HG02798 (cell line): ENCODE results near the gene SLC26A4.

ENCODE experiments used
- ATAC-seq: cut with Tn5 transposase; IDR thresholded peaks from one replicate; pipeline ENCODE4 v1.9.1; 2021; ENCODE audit warnings: mild to moderate bottlenecking; ENCODE audit not compliant: unreplicated experiment, poor library complexity

The SLC26A4 gene

DNA sequence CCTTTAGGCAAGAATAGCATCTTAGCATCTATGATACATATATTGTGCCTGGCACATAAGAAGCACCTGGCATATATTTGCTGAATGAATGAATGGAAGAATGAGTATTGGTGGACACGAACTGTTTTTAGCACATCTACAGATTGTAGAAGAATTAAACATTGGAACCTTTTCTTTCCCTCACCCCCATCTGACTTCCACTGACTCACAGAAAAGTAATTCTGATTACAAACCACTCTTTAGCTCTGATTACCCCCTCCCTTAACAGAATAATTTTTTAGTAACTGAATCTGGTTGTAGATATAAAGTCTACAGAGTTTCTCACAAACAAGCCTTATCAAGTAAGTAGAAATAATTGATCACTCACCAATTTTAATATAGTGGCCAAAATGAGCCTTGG lies 31.9 kb downstream of the SLC26A4 start:
- no peak for ATAC-seq

DNA sequence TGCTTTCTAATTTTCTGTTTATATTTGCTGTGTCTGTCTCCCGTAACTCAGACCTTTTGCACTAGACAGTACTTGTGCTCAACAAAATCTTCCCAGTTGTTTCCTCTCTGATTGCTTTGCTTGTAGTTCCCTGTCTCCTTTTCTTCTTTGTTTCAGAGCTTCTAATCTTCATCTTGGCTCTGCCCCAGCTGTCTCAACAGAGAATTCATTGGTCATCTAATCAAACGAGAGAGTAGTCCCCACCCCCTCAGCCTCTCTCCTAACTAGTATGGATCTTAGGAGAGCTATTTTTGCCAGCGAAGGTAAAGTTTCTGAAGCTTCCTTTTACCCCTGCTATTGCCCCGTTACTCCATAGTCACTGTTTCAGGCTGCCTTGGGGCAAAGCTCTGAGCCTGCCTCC lies 32.8 kb downstream of the SLC26A4 start:
- ATAC-seq: no peak

DNA sequence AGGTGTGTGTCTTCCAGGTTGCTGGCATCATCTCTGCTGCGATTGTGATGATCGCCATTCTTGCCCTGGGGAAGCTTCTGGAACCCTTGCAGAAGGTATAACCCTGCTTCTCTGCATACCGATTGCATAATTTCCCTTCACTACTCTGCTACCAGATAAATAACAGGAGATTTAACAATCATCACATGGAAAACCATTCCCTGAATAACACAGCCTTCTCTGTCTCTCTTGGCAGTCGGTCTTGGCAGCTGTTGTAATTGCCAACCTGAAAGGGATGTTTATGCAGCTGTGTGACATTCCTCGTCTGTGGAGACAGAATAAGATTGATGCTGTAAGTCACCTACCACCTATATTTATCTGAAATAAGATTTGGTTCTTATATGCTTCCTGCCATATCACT lies 33.8 kb downstream of the SLC26A4 start:
- ATAC-seq: no peak

DNA sequence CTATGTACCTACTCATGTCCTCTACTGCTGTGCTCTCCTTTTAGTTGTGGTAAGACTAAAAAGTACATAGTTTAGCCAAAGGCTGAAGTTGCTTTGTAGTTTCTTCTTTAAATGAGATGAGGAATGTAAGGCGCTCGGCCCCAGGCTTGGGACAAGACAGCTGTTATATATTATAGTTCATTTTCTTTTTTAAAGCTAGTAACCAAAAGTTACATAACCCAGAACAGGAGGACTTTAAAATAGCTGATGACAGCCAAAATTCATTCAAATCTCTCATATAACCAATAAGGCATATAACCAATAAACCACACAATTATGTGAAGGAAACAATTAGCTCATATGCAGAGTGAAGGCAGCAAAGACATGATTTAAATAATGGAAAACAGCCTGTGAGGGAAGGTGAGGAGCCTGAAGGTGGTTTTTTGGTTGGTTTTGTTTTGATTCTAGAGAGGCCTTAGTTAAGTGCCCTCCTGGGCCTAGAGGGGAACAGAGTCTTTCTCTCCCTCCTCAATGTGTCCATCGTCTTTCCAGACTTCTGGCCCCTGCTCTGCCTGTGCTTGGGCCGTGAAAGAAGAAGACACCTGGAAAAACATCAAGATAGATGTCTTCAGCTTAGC lies 35.8 kb downstream of the SLC26A4 start:
- ATAC-seq: no peak

DNA sequence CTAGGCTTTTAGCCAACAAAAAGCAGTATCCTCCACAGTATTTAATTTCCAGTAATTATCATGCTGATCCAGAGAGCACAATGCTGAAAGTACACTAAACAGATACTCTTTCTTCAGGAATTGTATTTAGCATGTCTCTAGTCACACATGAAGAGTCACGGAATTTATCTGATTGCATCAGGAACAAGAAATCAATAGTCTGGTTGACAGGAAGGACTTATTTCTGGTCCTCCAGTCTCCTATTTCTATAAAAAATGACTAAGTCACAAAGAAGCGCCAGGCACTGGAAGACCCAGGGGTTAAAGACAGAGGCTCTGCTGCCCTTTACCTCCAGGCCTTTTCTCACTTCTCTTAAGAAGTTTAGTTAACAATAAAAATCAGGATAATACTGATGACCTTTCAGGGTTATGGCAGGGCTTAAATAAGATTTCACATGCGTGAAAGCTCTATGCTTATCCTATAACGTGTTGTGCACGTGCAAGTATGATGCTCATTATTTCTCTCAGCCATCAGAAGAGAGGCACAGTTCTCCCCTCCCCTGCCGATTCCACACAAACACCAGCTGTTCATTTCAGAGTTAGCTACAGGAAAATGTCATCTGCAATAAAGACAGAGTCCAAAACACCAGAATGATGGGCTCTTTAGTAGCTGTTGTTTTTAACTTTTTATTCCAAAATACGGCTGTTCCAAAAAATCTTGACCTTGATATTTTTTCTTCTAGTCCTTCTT lies 36.9 kb downstream of the SLC26A4 start:
- ATAC-seq: no peak

DNA sequence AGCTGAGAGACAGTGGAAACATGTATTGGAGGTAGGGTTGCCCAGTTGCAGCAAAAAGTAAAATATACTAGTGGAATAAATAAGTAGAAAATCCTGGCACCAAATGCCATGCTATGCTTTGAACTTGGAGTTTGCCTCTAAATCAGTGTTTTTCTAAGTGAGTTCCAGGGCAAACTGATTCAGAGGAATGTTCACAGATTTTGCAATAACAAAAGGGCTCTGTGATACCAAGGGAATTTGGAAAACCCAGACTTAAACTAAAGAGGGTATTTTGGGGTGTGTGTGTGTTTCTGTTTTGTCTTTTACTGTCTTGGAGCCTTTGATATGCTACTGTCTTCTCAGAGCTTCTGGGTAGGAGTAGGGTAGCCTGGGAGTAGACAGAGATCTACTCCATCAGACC lies 39.9 kb downstream of the SLC26A4 start:
- no peak for ATAC-seq

DNA sequence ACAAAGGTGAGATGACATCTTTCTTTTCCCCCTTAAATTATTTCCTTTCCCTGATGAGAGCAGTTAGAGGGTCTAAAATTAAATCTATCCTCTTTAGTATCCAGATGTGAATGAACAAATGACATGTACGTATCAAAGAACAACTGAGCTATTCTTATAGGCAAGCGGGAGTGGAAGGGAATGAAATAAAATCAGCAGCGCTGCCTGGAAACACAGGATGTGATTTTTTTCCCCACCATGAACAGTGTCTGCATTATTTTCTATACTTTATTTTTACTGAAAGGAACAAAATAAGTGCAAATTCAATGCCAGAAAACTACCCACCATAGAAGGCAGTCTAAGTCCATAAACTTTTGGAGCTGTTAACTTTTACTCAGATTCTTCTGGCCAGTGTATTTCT lies 40.6 kb downstream of the SLC26A4 start:
- no peak for ATAC-seq

DNA sequence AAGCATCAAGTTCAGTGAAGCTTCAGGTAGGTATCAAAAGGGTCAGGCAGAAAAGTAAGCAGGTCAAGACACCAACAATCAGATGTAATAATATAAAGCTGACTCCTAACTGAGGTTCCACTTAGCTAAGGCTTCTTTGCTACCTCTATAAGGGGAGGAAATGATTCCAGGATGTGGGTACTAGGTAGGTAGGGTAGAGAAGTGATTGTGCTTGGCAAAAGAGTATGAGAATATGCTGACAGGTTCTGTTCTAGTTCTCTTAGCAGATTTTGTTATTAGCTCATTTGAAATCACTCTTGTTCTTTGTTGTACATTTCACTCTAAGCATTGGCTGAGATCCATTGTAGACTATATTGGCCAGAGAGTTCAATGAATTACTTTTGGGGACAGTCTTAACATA lies 42.6 kb downstream of the SLC26A4 start:
- ATAC-seq: no peak

DNA sequence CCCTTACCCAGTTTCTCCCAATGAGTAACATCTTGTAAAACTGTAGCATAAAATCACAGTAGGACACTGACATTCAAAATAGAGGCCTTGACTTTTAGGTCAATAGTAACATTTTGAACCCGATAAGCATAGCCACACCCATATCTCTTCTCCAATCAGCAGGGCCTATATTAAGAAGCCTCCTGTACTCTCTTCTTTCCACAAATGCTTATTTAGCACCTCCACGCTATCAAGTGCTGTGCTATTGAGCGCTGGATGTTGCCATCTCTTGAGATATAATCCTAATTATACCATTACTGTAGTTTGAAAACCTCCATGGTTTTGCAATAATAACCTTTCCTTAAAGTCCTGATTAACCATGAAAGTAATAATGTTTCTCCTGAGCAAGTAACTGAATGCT lies 43.2 kb downstream of the SLC26A4 start:
- no peak for ATAC-seq

DNA sequence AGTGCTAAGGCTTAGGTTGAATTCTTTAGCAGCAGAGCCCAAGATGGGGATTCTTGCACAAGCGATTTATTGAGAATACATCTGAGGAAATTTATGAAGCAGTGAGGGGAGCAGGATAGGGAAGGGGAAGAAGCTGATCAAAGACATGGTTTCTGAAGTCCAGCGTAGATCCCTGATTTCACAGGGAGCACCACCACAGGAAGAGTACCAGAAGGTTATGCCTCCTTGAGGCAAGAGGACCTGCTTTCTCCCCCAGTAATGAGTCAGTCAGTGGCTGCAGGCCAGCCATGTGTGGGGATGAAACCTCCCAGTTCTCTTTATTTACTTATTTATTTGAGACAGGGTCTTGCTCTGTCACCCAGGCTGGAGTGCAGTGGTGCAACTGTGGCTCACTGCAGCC lies 48.3 kb downstream of the SLC26A4 start:
- no peak for ATAC-seq

DNA sequence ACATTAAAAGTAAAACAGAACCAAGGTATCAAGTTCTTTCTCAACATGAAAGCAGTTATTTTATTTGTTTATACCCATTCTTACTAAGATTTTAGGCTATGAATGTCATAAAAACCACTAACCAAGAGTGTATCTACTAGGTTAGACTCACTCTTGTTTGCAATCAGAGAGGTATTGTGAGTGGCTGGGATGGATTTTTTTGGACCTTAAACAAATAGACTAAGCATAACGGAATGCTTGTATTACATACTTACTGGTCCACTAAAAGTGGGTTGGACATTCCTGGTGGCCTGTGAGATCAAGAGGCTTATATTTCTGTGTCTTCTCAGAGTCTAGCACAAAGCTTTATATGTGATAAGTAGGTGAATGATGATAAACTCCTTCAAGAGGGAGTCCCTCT lies 50.7 kb downstream of the SLC26A4 start:
- ATAC-seq: no peak

DNA sequence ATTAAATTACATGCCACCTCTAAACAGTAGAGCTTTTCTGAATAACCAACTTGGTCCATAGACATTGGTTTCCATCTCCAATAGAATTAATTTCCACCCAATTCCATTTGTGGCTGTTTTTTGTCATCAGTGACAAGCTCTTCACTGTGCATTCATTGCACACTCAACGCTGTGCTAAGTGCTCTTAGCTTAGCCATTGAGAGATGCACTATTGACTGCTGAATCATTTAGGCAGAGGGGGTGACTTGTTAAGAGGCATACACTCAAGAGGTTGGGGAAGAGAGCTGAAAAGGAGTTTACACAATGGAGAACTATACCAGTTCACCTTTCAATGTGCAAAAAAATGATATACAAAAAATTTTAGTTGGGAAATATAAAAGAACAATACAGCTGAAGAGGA lies 51.4 kb downstream of the SLC26A4 start:
- ATAC-seq: no peak

DNA sequence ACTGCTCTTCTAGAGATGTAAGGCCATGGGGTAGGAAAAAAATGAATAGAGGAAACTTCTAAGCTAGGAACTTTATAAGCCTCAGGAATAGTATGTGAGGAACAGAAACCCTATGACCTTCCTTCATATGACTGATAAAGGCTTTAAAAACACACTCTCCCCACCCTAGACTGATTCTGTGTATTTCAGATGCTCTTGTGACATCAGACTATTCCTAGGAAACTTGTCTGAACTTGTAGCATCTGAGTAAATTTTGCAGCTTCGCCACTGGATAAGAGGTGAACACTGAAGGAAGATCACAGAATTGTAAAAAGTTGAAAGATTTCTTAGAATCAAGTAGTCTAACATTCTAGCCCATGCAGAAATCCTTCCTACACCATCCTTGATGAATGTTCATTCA lies 52.3 kb downstream of the SLC26A4 start:
- ATAC-seq: no peak

DNA sequence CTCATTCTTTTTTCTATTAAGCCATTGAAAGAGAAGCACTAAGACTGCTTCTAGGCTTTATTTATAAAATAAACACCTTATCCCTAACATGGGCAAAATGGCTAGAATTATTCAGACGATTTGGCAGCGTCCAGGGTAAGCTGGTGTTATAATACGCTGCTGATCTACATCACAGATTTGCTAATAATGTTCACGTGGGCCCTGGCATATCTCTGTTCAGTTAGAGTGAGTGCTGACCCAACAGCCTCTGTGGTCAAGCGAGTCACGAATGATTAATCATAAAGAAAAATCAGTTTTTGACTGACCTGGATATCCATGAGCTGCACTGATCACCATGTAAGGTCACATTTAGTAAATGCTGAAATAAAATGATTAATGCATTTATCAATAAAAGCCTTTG lies 54.9 kb downstream of the SLC26A4 start:
- no peak for ATAC-seq

DNA sequence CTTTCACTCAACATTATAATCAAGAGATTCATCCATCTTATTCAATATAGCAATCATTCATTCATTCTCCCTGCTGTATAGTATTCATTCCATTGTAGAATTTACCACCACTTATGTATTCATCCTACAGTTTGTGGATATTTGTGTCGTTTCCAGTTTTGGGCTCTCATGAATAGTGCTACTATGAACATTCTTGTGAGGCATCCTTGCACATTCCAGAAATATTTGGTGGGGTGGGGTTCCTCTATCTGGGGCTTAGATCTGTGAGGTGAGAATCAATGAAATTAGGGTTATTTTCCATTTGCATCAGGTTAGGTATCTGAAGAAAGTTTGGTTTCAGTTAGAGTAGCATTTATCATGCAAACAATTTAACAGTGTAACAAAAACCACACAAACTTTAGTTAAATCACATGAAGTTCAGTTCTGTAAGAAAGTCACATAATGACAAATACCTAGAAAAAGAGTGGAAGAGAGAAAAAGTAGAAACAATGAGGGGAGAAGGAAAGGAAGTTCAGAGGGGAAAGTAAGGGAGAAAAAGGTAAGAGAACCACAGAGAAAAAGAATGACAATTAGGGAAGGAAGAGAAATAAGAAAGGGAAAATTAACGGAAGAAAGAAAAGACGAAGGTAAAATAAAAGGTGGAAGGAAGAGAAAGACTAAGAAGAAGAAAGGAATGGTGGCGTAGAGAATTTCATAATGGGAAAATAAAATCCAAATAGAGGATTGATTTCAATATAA lies 58.0 kb downstream of the SLC26A4 start:
- no peak for ATAC-seq

DNA sequence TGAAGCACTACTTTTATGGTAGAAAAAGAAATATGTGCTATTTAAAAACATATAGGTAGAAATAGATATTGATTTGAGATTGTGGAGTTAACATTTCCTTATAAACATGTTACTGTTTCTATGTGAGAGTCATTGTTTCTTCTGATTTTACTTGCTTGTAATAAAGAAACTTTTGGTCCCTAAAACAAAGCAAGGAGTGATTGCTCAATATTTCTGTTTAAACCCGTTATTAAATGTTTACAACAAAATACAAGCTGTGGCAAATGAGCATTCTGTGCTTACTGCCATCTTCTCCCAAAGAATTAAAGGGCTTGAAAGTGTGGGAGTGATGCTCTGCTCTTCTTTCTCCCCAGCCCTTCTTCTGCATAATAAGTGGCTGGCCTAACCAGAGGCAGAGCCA lies 60.7 kb downstream of the SLC26A4 start:
- ATAC-seq: no peak

DNA sequence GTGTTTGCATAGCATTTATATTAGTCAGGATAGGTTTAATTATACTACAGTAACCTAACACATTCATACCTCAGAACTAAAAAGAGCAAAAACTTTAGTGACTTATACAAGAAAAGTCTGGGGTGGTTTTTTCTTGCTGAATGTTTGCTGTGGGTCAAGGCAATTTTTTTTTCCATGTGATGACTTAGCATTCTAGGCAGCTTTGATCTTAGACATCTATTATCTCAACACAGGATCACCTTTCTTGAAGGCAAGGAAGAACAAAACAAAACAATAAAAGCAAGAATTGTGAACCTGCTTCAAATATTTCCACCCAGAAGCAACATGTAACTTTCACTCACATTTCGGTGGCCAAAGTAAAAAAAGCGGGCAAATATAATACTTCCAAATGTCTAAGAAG lies 62.6 kb downstream of the SLC26A4 start:
- ATAC-seq: no peak

DNA sequence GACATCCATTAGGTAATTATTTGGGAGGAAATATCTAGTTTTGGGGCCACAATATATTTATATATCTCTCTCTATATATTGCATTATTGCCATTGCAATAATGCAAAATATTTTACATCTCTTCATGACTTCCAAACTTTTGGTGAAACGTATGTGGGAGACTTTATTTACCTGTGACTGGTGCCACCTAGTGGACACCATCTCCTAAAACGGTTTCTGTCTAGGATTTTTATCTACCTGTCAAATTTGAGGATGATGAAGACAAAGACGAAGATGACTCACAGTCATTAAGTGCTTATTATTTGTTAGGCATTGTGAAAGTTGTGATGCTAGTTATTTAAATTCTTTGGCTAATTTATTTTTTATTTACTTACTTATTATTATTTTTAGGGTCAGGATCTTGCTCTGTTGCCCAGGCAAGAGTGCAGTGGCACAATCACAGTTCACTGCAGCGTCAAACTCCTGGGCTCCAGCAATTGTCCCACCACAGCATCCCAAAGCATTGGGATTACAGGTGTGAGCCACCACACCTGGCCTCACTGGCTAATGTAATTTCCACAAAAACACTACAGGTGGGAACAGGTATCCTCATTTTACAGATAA lies 64.6 kb downstream of the SLC26A4 start:
- no peak for ATAC-seq

DNA sequence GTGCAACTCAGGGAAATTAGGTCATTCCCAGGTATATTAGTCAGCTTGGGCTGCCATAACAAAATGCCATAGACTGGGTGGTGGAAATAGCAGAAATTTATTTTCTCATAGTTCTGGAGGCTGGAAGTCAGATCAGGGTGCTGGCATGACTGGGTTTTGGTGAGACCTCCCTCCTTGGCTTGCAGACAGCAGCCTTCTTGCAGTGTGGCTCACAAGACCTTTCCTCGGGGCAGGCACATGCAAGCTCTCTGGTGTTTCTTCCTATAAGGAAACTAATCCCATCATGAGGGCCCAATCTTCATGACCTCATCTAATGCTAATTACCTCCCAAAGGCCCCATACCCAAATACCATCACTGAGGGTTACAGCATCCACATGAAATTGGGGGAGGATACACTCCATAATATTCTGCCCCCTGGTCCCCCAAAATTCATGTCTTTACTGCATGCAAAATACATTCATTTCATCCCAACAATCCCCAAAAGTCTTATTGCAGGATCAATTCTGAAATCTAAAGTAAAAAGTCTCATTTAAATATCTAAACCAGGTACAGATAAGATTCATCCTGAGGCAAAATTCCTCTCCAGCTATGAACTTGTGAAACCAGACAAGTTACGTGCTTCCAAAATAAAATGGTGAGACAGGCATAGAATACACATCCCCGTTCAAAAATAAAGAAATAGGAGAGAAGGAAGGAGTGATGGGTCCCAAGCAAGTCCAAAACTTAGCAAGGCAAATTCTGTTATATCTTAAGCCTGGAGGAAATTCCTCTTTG lies 65.9 kb downstream of the SLC26A4 start:
- ATAC-seq: no peak

DNA sequence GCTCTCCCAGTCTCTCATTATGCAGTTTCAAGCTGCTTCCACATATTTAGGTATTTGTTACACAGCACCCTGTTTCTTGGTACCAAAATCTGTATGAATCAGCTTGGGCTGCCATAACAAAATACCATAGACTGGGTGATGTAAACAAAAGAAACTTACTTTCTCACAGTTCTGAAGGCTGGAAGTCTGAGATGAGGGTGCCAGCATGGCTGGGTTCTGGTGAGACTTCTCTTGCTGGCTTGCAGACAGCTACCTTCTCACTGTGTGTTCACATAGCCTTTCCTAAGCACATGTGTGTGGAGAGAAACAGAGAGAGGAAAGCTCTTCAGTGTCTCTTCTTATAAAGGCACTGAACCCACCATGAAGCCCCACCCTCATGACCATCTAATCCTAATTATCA lies 67.6 kb downstream of the SLC26A4 start:
- ATAC-seq: no peak
